Measurements from ENCODE around the gene CSF3R.

DNA sequence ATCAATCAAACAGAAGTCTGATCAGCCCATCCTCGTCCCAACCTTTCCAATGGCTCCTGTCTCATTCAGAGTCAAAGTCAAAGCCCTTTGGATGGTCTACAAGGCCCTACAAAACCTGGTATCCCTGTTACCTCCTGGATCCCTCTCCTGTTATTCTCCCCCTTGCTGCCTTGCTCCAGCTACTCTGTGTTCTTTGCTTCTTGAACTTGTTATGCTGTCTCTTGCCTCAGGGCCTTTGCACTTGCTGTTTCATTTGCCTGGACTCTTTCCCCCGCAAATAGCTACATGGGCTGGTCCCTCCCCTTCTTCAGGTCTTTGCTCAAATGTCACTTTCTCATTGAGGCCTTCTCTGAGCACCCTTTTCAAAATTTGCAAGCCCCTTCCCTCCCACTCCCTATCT, 1.4 kb upstream of the CSF3R start:
- no peak for TF ChIP-seq POLR2A (IDR thresholded peaks at IDR 0.05; ENCODE audit: low read depth, low read length)
- TF ChIP-seq, protein P1, sequence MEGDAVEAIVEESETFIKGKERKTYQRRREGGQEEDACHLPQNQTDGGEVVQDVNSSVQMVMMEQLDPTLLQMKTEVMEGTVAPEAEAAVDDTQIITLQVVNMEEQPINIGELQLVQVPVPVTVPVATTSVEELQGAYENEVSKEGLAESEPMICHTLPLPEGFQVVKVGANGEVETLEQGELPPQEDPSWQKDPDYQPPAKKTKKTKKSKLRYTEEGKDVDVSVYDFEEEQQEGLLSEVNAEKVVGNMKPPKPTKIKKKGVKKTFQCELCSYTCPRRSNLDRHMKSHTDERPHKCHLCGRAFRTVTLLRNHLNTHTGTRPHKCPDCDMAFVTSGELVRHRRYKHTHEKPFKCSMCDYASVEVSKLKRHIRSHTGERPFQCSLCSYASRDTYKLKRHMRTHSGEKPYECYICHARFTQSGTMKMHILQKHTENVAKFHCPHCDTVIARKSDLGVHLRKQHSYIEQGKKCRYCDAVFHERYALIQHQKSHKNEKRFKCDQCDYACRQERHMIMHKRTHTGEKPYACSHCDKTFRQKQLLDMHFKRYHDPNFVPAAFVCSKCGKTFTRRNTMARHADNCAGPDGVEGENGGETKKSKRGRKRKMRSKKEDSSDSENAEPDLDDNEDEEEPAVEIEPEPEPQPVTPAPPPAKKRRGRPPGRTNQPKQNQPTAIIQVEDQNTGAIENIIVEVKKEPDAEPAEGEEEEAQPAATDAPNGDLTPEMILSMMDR (conservative IDR thresholded peaks at IDR 0.05; ENCODE audit: low read depth, low read length): no peak
- no peak for TF ChIP-seq RFX5 (IDR thresholded peaks at IDR 0.05; ENCODE audit: low read depth, low read length)
- no peak for TF ChIP-seq FOS (IDR thresholded peaks at IDR 0.05; ENCODE audit: low read depth, low read length)
- TF ChIP-seq MAFK (IDR thresholded peaks at IDR 0.05; ENCODE audit: low read depth, low read length): no peak
- no peak for TF ChIP-seq SMC3 (IDR thresholded peaks at IDR 0.05; ENCODE audit: low read depth, low read length)
- TF ChIP-seq CHD1 (IDR thresholded peaks at IDR 0.05; ENCODE audit: low read depth, low read length): no peak
- TF ChIP-seq, protein P2, sequence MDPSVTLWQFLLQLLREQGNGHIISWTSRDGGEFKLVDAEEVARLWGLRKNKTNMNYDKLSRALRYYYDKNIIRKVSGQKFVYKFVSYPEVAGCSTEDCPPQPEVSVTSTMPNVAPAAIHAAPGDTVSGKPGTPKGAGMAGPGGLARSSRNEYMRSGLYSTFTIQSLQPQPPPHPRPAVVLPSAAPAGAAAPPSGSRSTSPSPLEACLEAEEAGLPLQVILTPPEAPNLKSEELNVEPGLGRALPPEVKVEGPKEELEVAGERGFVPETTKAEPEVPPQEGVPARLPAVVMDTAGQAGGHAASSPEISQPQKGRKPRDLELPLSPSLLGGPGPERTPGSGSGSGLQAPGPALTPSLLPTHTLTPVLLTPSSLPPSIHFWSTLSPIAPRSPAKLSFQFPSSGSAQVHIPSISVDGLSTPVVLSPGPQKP (IDR thresholded peaks at IDR 0.05; ENCODE audit: borderline replicate concordance, low read depth, low read length): no peak
- TF ChIP-seq BHLHE40 (IDR thresholded peaks at IDR 0.05; ENCODE audit: low read depth, low read length): no peak
- TF ChIP-seq RAD21 (IDR thresholded peaks at IDR 0.05; ENCODE audit: low read length): no peak
- TF ChIP-seq, protein P3, sequence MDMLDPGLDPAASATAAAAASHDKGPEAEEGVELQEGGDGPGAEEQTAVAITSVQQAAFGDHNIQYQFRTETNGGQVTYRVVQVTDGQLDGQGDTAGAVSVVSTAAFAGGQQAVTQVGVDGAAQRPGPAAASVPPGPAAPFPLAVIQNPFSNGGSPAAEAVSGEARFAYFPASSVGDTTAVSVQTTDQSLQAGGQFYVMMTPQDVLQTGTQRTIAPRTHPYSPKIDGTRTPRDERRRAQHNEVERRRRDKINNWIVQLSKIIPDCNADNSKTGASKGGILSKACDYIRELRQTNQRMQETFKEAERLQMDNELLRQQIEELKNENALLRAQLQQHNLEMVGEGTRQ (IDR thresholded peaks at IDR 0.05; ENCODE audit: low read depth, low read length): no peak
- TF ChIP-seq RCOR1 (IDR thresholded peaks at IDR 0.05; ENCODE audit: insufficient replicate concordance, low read length): no peak
- no peak for TF ChIP-seq MXI1 (IDR thresholded peaks at IDR 0.05; ENCODE audit: borderline replicate concordance, low read depth, low read length)

Data from IMR-90 (cell line).